ENCODE data around the gene IDE. TPM values are rescaled to one million over a fixed set of nuclear protein-coding genes. Genes with fewer than 3 reads are reported as not detected.

IDE gene
- total and polyA plus RNA-seq, 9 of the 15 experiments (the other 6 are each of a cell fraction or from before 2014, with no cell fraction given) = 10.2 to 50.6 (median 33.2) TPM

DNA sequence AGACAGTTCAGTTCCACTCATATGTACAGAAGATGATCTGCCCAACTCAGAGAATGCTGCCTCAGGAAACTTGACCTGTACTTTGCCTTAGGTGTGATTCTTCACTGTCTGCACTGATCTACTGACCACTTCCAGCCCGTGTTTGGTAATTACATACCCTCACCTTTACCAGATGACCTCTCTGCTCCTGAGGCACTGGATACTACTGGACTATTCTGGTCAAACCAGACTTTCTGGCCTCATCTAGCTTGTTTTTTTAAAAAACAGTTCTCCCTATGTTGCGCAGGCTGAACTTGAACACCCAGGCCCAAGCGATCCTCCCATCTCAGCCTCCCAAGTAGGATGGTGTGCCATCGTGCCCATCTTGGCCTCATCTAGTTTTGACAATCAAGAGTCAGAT, 26.2 kb downstream of the IDE start:
- POLR2A ChIA-PET = no interaction called here
- WGBS (ENCODE audit: insufficient coverage, low coverage, missing lambda C conversion rate) = 86% methylated on average over 2 of the region's 4 CpGs
- Histone ChIP-seq H3K27ac (ENCODE audit: extremely low read depth, low read depth, low read length) (no peak overlapping the region), H2AFZ (ENCODE audit: low read depth, low read length) (no peak overlapping the region), H3K4me1 (replicated peaks in 1 of 2; ENCODE audit: control insufficient read depth in 2 of 2, insufficient read depth in 2 of 2, low read length in 2 of 2) (peaks cover 0 to under 1% of the 10 kb centered on the region in 2 experiments; a peak in 1 of 5 replicates), H3K9me1 (ENCODE audit: control insufficient read depth, insufficient read depth, low read length) (peaks cover 3% of the 10 kb centered on the region), H4K20me1 (replicated peaks; ENCODE audit: control insufficient read depth, insufficient read depth, low read length) (peaks cover 4% of the 10 kb centered on the region; the same call in 1 of the 2 replicates), H3K9ac (ENCODE audit: insufficient read depth in 1 of 2, low read depth in 2 of 2, low read length in 2 of 2) (no peak overlapping the region), H3K4me2 (ENCODE audit: insufficient read depth, low read length) (no peak overlapping the region), H3K79me2 (ENCODE audit: control insufficient read depth, insufficient read depth, low read length) (peaks cover 54% of the 10 kb centered on the region), H3K27me3 (ENCODE audit: control insufficient read depth in 2 of 2, insufficient read depth in 2 of 2, low read length in 2 of 2) (no peaks in the 10 kb centered on the region), H3K9me3 (replicated peaks; ENCODE audit: control insufficient read depth, insufficient read depth, low read depth, low read length) (no peaks in the 10 kb centered on the region), H3K4me3 (no peak overlapping the region), H3K36me3 (ENCODE audit: control insufficient read depth, insufficient read depth, low read length) (peaks cover 31% of the 10 kb centered on the region; the same call in 1 of the 3 replicates)
- in situ Hi-C loops (cut with MboI) = no loop called here
- CTCF ChIA-PET (ENCODE audit: low intra/inter-chr PET ratio) = interaction anchor here (0.6 to 0.7 kb wide), 2 partner anchors 27 to 182 kb away, joined by 3 to 4 read pairs; no protein-coding TSS in a partner anchor
- no peak for ATAC-seq
- intact Hi-C loops (cut with micrococcal nuclease) = no loop called here
- FAIRE-seq = no peak
- no peak for DNase-seq (ENCODE audit: extremely low read depth in 1 of 4, low spot score in 3 of 4)
- BruUV-seq (replicated peaks) = no TSS peak
- TF ChIP-seq NR1H2 (CRISPR knock-in tag; IDR thresholded peaks at IDR 0.05) (no peak), ZNF589 (CRISPR knock-in tag; IDR thresholded peaks at IDR 0.05; ENCODE audit: low read depth) (no peak), RFX7 (CRISPR knock-in tag; IDR thresholded peaks at IDR 0.05) (no peak), DMBX1 (CRISPR knock-in tag; IDR thresholded peaks at IDR 0.05; ENCODE audit: borderline replicate concordance) (no peak), GATAD2B (IDR thresholded peaks at IDR 0.05; ENCODE audit: borderline replicate concordance) (no peak), HNRNPUL1 (IDR thresholded peaks at IDR 0.05; ENCODE audit: low read length) (no peak), PHB (CRISPR knock-in tag; IDR thresholded peaks at IDR 0.05) (no peak), RB1 (IDR thresholded peaks at IDR 0.05; ENCODE audit: low read depth) (no peak)
- TF ChIP-seq, protein P1, sequence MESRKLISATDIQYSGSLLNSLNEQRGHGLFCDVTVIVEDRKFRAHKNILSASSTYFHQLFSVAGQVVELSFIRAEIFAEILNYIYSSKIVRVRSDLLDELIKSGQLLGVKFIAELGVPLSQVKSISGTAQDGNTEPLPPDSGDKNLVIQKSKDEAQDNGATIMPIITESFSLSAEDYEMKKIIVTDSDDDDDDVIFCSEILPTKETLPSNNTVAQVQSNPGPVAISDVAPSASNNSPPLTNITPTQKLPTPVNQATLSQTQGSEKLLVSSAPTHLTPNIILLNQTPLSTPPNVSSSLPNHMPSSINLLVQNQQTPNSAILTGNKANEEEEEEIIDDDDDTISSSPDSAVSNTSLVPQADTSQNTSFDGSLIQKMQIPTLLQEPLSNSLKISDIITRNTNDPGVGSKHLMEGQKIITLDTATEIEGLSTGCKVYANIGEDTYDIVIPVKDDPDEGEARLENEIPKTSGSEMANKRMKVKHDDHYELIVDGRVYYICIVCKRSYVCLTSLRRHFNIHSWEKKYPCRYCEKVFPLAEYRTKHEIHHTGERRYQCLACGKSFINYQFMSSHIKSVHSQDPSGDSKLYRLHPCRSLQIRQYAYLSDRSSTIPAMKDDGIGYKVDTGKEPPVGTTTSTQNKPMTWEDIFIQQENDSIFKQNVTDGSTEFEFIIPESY (CRISPR knock-in tag; IDR thresholded peaks at IDR 0.05) = no peak
- TF ChIP-seq, protein P2, sequence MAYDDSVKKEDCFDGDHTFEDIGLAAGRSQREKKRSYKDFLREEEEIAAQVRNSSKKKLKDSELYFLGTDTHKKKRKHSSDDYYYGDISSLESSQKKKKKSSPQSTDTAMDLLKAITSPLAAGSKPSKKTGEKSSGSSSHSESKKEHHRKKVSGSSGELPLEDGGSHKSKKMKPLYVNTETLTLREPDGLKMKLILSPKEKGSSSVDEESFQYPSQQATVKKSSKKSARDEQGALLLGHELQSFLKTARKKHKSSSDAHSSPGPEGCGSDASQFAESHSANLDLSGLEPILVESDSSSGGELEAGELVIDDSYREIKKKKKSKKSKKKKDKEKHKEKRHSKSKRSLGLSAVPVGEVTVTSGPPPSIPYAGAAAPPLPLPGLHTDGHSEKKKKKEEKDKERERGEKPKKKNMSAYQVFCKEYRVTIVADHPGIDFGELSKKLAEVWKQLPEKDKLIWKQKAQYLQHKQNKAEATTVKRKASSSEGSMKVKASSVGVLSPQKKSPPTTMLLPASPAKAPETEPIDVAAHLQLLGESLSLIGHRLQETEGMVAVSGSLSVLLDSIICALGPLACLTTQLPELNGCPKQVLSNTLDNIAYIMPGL (CRISPR knock-in tag; IDR thresholded peaks at IDR 0.05) = no peak
- TF ChIP-seq, protein P3, sequence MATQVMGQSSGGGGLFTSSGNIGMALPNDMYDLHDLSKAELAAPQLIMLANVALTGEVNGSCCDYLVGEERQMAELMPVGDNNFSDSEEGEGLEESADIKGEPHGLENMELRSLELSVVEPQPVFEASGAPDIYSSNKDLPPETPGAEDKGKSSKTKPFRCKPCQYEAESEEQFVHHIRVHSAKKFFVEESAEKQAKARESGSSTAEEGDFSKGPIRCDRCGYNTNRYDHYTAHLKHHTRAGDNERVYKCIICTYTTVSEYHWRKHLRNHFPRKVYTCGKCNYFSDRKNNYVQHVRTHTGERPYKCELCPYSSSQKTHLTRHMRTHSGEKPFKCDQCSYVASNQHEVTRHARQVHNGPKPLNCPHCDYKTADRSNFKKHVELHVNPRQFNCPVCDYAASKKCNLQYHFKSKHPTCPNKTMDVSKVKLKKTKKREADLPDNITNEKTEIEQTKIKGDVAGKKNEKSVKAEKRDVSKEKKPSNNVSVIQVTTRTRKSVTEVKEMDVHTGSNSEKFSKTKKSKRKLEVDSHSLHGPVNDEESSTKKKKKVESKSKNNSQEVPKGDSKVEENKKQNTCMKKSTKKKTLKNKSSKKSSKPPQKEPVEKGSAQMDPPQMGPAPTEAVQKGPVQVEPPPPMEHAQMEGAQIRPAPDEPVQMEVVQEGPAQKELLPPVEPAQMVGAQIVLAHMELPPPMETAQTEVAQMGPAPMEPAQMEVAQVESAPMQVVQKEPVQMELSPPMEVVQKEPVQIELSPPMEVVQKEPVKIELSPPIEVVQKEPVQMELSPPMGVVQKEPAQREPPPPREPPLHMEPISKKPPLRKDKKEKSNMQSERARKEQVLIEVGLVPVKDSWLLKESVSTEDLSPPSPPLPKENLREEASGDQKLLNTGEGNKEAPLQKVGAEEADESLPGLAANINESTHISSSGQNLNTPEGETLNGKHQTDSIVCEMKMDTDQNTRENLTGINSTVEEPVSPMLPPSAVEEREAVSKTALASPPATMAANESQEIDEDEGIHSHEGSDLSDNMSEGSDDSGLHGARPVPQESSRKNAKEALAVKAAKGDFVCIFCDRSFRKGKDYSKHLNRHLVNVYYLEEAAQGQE (IDR thresholded peaks at IDR 0.05; ENCODE audit: borderline replicate concordance) = no peak
- TF ChIP-seq, protein P3 (CRISPR knock-in tag; IDR thresholded peaks at IDR 0.05; ENCODE audit: low read depth) = no peak

Measured in K562 (cell line).